Hematopoietic multipotent progenitor cell treated with erythropoietin and hydrocortisone succinate and interleukin-3 and kit ligand, for 15 days (in vitro differentiated cells): ENCODE measurements around the gene MEDAG.
"Not testable (repeated sequence)": the region's sequence is repeated elsewhere in the genome, so short reads cannot be mapped to it uniquely, and the experiment has no call there.

ENCODE experiments used
- DNase-seq: peaks from one replicate; pipeline ENCODE4 v3.0.0-alpha.2; 2015; ENCODE audit warnings: low spot score

The MEDAG gene

DNA sequence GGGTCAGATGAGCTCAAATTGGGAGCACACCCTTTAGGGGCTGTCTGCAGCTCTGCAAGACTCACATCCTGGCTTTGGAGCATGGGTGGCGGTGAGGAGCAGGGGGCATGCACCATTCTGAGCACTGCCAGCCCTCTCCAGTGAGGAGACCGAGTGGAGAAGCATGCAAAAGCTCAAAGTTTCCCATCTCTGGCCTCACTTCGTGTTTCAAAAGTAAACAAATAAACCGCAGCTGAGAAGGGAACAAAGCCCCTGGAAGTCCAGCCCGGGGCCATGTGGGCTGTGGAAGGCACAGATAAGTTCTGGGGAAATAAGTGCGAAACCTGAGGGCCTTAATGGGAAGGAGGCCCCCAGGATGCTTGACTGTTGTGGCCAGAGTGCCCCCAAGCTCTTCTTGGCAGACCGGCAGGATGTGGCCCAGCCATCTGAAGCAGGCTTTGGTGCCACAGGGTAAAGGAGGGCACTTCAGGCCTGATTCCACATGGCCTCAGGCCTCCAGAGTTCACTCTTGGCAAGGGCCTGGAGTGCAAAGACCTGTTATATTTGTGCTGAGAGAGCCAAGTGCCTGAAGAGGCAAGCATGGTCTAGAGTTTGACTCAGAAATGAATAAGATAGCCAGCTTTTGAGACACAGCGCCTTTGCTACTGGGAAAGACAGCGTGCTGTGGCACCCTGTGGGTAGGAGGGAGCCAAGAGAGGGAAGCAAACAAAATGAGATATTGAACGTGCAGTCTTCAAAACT, 1.2 kb downstream of the MEDAG start:
- no peak for DNase-seq

DNA sequence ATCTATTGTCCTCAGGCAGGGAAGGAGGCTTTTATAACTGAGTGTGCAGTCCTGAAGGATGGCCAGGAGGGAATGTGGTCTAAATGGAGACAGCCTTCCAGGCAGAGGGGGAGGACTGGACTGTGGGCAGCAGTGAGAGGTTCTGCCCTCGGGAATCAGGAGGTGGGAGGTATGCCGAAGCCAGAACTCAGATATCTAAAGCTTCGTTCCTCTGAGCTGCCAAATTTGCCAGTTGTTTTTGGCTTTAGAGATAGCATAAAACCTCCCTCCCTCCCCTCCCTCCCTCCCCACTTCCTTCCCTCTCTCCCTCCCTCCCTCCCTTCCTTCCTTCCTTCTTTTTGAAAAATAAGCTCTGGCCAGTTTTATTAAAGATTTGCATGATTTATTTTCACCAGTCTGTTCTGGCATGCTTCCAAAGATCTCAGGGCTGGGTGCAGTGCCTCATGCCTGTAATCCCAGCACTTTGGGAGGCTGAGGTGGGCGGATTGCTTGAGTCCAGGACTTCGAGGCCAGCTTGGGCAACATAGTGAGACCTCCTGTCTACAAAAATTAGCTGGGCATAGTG, 2.4 kb downstream of the MEDAG start:
- no peak for DNase-seq

- DNase-seq: no peak
Observed at GRCh38 chr13:30910676-30911075, 4.6 kb downstream of the MEDAG start.

GRCh38 chr13:30915691-30916541, 9.8 kb downstream of the MEDAG start:
- no peak for DNase-seq

DNA sequence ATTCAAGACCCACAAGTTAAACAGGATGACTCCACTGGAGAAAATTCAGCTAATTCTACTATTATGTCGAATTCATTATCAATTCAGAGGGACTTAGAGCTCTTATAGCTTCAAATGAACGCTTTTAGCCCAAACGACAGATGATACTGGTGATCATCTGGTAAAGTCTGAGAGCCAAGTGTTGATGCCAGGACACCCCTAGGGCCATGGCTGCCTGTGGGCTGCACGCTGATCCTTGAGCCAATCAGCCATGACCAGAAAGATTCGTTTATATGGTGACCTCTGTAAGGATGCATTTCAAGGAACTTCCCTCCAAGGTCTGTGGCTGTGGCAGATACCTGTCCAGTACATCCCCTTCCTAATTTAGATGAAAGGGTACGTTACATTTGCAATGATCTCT, 10.9 kb downstream of the MEDAG start:
- no peak for DNase-seq

DNA sequence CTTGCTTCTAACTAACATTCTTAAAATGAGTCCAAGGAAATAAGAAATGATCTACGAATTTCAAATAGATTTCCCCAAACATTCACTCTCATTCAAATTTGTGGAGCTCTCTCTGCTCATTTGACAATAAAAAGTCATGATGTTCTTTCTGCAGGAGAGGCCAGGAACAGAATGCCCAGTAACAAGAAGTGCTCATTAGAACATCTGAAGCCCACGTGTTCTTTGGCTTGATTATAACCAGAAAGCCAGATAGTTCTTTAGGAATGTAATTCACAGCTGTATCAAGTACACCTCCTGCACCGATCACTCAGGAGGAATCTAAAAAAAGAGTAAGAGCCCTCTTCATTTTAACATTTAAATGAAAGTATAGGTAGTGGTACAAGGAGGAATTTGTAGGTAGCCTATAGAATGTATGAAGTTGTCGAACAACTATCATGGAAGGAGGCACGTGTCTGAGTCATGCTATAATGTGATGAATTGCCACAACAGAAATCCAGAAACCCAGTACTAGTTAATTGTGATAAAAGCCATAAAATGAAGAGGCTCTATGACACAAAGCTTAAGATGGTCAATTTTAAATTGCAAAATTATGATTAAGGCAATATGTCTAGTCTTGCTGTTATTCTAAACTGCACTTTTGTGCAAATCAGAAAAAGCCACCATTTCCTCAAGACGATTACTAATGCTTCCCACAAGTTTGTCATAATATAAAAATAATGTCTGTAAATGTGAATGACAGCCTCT, 12.8 kb downstream of the MEDAG start:
- no peak for DNase-seq

GRCh38 chr13:30920162-30920909, 14.3 kb downstream of the MEDAG start:
- no peak for DNase-seq

DNA sequence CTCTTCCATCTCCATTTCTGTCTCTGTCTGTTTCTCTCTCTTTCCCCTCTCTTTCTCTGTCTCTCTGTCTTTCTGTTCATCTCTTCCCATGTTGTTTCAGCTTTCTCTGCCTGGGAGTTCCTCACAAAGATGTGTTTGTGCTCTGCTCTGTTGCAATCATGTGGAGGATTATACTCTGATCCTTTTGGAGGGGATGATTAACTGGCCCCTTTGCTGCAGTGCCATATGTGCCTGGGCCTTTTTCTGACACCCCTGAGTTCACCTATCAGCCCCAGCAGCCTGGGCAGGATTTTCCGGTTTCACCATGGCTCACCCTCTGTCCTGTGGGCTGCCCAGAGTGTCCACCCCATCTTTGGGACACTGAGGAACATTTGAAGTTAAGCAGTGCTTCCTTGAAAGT, 17.3 kb downstream of the MEDAG start:
- no peak for DNase-seq

- DNase-seq: no peak
Observed at GRCh38 chr13:30924721-30925120, 18.6 kb downstream of the MEDAG start.

- no peak for DNase-seq
Observed at GRCh38 chr13:30925429-30925828, 19.4 kb downstream of the MEDAG start.

DNA sequence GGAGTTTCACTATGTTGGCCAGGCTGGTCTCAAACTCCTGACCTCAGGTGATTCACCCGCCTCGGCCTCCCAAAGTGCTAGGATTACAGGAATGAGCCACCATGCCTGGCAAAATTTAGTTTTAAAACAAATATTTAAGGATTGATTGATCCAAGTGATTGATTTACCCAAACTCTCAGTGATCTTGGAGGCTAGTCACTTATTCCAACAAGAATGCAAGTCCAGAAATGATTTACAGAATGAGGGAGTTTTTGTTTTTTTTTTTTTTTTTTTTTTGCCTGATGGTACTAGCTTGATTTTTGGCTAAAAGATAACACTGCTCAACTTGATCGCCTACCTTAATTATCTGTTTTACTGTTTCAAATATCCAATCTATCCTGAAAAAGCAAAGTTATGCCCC, 20.7 kb downstream of the MEDAG start:
- DNase-seq: no peak

GRCh38 chr13:30927188-30927587, 21.1 kb downstream of the MEDAG start:
- not testable (repeated sequence) for DNase-seq

DNA sequence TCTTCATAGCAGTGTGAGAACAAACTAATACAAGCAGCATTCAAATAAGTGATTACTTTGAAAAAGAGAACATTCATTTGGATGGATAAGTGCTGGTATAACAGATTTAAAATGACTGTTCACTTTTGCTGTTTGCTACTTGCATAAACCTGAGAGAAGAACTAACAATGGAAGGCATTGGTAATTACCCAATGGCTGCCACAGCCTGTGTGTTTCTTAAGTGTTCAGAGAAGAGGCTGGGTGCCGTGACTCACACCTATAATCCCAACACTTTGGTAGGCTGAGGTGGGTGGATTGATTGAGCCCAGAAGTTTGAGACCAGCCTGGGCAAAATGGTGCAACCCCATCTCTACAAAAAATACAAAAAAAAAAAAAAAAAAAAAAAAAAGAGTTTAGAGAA, 21.5 kb downstream of the MEDAG start:
- DNase-seq: no peak

DNA sequence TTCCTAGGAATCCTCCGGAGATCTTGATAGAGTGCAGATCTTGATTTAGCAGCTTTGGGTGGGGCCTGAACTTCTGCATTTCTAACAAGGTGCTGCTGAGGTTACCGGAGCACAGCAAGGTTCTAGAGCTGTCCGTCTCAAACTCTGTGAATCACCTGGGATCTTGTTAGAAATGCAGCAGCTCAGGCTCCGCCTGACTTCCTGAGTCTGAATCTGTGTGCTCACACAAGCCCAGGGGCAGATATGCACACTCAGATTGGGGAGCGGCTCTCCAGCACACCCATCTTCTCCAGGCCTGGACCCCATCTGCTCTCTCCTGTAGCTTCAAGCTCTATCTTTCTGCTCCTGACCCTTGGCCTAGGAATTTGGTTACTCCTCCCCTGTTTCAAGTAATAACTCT, 22.9 kb downstream of the MEDAG start:
- DNase-seq: no peak

DNA sequence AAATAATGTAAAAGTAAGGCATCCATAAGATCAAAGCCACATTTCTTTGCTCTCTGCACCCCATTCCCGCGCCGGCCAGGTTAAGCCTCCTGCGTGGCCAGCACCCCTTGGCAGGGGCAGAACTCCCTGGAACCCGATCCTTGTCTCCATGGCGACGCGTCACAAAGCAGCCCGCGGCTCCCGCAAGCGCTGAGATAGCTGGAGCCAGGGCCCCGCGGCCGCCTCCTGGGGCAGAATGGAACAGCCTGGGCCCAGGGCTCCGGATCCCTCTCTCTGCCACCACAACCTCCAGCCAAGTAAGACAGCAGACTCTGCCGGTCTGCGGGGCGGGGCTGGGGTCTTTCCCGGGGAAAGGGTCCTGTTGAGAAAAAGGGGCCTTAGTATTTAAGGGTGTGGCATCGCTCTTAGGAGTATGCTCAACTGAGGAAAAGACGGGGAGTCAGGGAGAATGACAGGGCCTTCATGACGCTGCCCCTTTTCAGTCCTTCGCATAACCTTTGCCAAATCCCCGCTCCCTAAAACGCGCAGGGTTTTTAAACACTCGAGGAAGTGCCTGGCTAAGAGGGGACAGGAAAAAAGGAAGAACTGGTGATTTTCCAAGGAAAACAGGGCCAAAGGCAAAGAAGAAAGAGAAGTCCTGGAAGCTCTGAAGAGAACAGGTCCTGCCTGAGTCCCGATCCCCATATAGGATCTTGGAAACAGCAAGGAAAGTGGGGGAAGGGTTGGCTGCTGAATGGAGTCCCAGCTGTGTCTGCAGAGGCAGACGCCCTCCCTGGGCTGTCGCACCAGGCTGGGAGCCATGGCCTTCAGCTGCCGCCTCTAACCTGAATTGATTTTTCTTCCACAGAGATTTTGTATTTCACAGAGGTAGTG, 26.6 kb downstream of the MEDAG start, which contains the start of gene TEX26:
Gene TEX26, plus strand, starts transcription at position 176 of the 873 bp plus-strand sequence. Its CDS starts 60 bp downstream, at position 236.
- no peak for DNase-seq

- DNase-seq: no peak
Observed at GRCh38 chr13:30933354-30933670, 27.2 kb downstream of the MEDAG start.

DNA sequence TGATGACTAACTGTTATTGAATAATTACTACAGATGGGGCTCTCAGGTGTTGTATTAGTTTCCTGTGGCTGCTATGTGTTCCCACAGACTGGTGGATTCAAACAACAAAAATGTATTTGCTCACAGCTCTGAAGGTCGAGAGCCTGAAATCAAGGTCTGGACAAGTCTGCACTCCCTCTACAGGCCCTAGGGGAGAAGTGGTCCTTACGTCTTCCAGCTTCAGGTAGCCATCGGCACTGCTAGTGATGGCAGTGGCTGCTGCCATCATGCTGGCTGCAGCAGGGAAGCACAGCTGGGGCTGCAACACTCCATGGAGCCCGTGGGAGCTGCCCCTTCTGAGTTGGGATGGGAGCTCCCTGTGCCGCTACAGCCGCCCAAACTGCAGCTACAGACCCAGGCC, 28.3 kb downstream of the MEDAG start:
- DNase-seq: no peak

GRCh38 chr13:30934803-30935202, 28.7 kb downstream of the MEDAG start:
- no peak for DNase-seq

- DNase-seq: no peak
Observed at GRCh38 chr13:30936971-30937370, 30.9 kb downstream of the MEDAG start.

DNA sequence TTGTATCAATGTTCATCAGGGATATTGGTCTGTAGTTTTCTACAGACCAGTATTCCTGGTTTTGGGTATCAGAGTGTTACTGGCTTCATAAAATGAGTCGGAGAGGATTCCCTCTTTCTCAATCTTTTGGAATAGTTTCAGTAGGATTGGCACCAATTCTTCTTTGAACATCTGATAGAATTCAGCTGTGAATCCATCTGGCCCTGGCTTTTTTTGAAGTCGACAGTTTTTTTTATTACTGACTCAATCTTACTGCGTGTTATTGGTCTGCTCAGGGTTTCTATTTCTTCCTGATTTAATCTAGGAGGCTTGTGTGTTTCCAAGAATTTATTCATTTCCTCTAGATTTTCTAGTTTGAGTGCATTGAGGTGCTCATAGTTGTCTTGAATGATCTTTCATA, 37.8 kb downstream of the MEDAG start:
- DNase-seq: no peak
